ENCODE results near the gene DNM3.
"Not testable (repeated sequence)": the region's sequence is repeated elsewhere in the genome, so short reads cannot be mapped to it uniquely, and the experiment has no call there.

The DNM3 gene

GRCh38 chr1:172070055-172070454 is 228.8 kb downstream of the DNM3 start:
- ChIA-PET CTCF (no interaction called here), POLR2A (no interaction called here)

GRCh38 chr1:172071746-172072145 is 230.4 kb downstream of the DNM3 start:
- ChIA-PET CTCF (no interaction called here), POLR2A (no interaction called here)
- TF ChIP-seq TARDBP (IDR thresholded peaks at IDR 0.05) (no peak), SUZ12 (IDR thresholded peaks at IDR 0.05) (no peak), ZNF384 (IDR thresholded peaks at IDR 0.05) (no peak), FOXM1 (IDR thresholded peaks at IDR 0.05; ENCODE audit: borderline replicate concordance) (no peak), CTBP1 (IDR thresholded peaks at IDR 0.05; ENCODE audit: borderline replicate concordance) (no peak), FOXK2 (IDR thresholded peaks at IDR 0.05) (no peak), L3MBTL2 (conservative IDR thresholded peaks at IDR 0.05) (no peak), PKNOX1 (IDR thresholded peaks at IDR 0.05) (no peak), NFRKB (IDR thresholded peaks at IDR 0.05) (no peak), FOXA1 (IDR thresholded peaks at IDR 0.05) (no peak), SP1 (IDR thresholded peaks at IDR 0.05) (no peak), ELF4 (IDR thresholded peaks at IDR 0.05) (no peak)
- DNase-seq (ENCODE audit: extremely low spot score): no peak

More at GRCh38 chr1:172070055-172070454, 228.8 kb downstream of the DNM3 start:
- no peak for DNase-seq (ENCODE audit: extremely low spot score)
- no peak for TF ChIP-seq TARDBP (IDR thresholded peaks at IDR 0.05)
- no peak for TF ChIP-seq ARNT (IDR thresholded peaks at IDR 0.05)
- TF ChIP-seq HDGF (IDR thresholded peaks at IDR 0.05; ENCODE audit: borderline replicate concordance): no peak
- no peak for TF ChIP-seq L3MBTL2 (conservative IDR thresholded peaks at IDR 0.05)
- no peak for TF ChIP-seq ELF4 (IDR thresholded peaks at IDR 0.05)
- TF ChIP-seq SUZ12 (IDR thresholded peaks at IDR 0.05): no peak
- no peak for TF ChIP-seq SP1 (IDR thresholded peaks at IDR 0.05)
- no peak for TF ChIP-seq FOXM1 (IDR thresholded peaks at IDR 0.05; ENCODE audit: borderline replicate concordance)
- no peak for TF ChIP-seq LEF1 (IDR thresholded peaks at IDR 0.05; ENCODE audit: borderline replicate concordance)
- TF ChIP-seq BHLHE40 (IDR thresholded peaks at IDR 0.05; ENCODE audit: borderline replicate concordance): no peak
- TF ChIP-seq ZNF384 (IDR thresholded peaks at IDR 0.05): no peak
- TF ChIP-seq FOXA1 (IDR thresholded peaks at IDR 0.05): no peak
- no peak for TF ChIP-seq PKNOX1 (IDR thresholded peaks at IDR 0.05)
- TF ChIP-seq CTBP1 (IDR thresholded peaks at IDR 0.05; ENCODE audit: borderline replicate concordance): no peak
- no peak for TF ChIP-seq NFRKB (IDR thresholded peaks at IDR 0.05)
- TF ChIP-seq FOXK2 (IDR thresholded peaks at IDR 0.05): no peak

GRCh38 chr1:172079859-172080258 is 238.6 kb downstream of the DNM3 start:
- CTCF ChIA-PET, POLR2A ChIA-PET: not testable (repeated sequence)

GRCh38 chr1:172083191-172083590 is 241.9 kb downstream of the DNM3 start:
- ChIA-PET POLR2A (no interaction called here), CTCF (no interaction called here)
- TF ChIP-seq TARDBP (IDR thresholded peaks at IDR 0.05): no peak
- TF ChIP-seq L3MBTL2 (conservative IDR thresholded peaks at IDR 0.05): no peak
- no peak for TF ChIP-seq ARNT (IDR thresholded peaks at IDR 0.05)
- DNase-seq (ENCODE audit: extremely low spot score): no peak

More at GRCh38 chr1:172079859-172080258, 238.6 kb downstream of the DNM3 start:
- DNase-seq (ENCODE audit: extremely low spot score): not testable (repeated sequence)

GRCh38 chr1:172084876-172085275 is 243.6 kb downstream of the DNM3 start:
- POLR2A ChIA-PET: no interaction called here
- CTCF ChIA-PET: no interaction called here
- no peak for DNase-seq (ENCODE audit: extremely low spot score)
- TF ChIP-seq TARDBP (IDR thresholded peaks at IDR 0.05) (no peak), PKNOX1 (IDR thresholded peaks at IDR 0.05) (no peak), ZNF384 (IDR thresholded peaks at IDR 0.05) (no peak), ARNT (IDR thresholded peaks at IDR 0.05) (no peak), L3MBTL2 (conservative IDR thresholded peaks at IDR 0.05) (no peak)

GRCh38 chr1:172085317-172085716 is 244.0 kb downstream of the DNM3 start:
- no peak for DNase-seq (ENCODE audit: extremely low spot score)
- no peak for TF ChIP-seq SP1 (IDR thresholded peaks at IDR 0.05)
- no peak for TF ChIP-seq NFRKB (IDR thresholded peaks at IDR 0.05)
- no peak for TF ChIP-seq SUZ12 (IDR thresholded peaks at IDR 0.05)
- TF ChIP-seq L3MBTL2 (conservative IDR thresholded peaks at IDR 0.05): no peak
- TF ChIP-seq PKNOX1 (IDR thresholded peaks at IDR 0.05): no peak
- TF ChIP-seq FOXM1 (IDR thresholded peaks at IDR 0.05; ENCODE audit: borderline replicate concordance): no peak
- TF ChIP-seq ELF4 (IDR thresholded peaks at IDR 0.05): no peak
- TF ChIP-seq HDGF (IDR thresholded peaks at IDR 0.05; ENCODE audit: borderline replicate concordance): no peak
- TF ChIP-seq TARDBP (IDR thresholded peaks at IDR 0.05): no peak
- no peak for TF ChIP-seq LEF1 (IDR thresholded peaks at IDR 0.05; ENCODE audit: borderline replicate concordance)
- TF ChIP-seq ZNF384 (IDR thresholded peaks at IDR 0.05): no peak
- POLR2A ChIA-PET: no interaction called here
- CTCF ChIA-PET: no interaction called here

- POLR2A ChIA-PET: no interaction called here
- no peak for DNase-seq (ENCODE audit: extremely low spot score)
- CTCF ChIA-PET: no interaction called here
- no peak for TF ChIP-seq ZNF384 (IDR thresholded peaks at IDR 0.05)
- no peak for TF ChIP-seq FOXK2 (IDR thresholded peaks at IDR 0.05)
- TF ChIP-seq LEF1 (IDR thresholded peaks at IDR 0.05; ENCODE audit: borderline replicate concordance): no peak
- no peak for TF ChIP-seq FOXM1 (IDR thresholded peaks at IDR 0.05; ENCODE audit: borderline replicate concordance)
- no peak for TF ChIP-seq PKNOX1 (IDR thresholded peaks at IDR 0.05)
Measured at GRCh38 chr1:172086137-172086536, 244.8 kb downstream of the DNM3 start.
